Ascending aorta (tissue), 2 donors: ENCODE data around the gene MED1. TPM values are rescaled to one million over a fixed set of nuclear protein-coding genes. Genes with fewer than 3 reads are reported as not detected.
"Not testable (repeated sequence)": the region's sequence is repeated elsewhere in the genome, so short reads cannot be mapped to it uniquely, and the experiment has no call there.

ENCODE experiments used
- DNase-seq, 2 donors: peaks; one replicate each; pipeline ENCODE4 v3.0.0-alpha.2; 2019; ENCODE audit warnings: low spot score in 2 of 2
- H3K27ac ChIP-seq, 2 donors: fragments of 200-600 bp; sonication (generic); one replicate each; pipeline ENCODE4 v1.5.1; 2016 to 2017; ENCODE audit warnings: mild to moderate bottlenecking in 1 of 2
- H3K27me3 ChIP-seq: fragments of 200-600 bp; sonication (generic); one replicate; pipeline ENCODE4 v1.5.1; 2017
- H3K36me3 ChIP-seq, 2 donors: fragments of 200-600 bp; sonication (generic); one replicate each; pipeline ENCODE4 v1.5.1; 2016
- H3K4me1 ChIP-seq, 2 donors: fragments of 200-600 bp; sonication (generic); one replicate each; pipeline ENCODE4 v1.5.1; 2016 to 2017; ENCODE audit warnings: mild to moderate bottlenecking in 1 of 2
- H3K4me3 ChIP-seq, 2 donors: fragments of 200-600 bp; sonication (generic); one replicate each; pipeline ENCODE4 v1.5.1; 2016 to 2017; ENCODE audit warnings: mild to moderate bottlenecking in 1 of 2
- H3K9me3 ChIP-seq, 2 donors: fragments of 200-600 bp; sonication (generic); one replicate each; pipeline ENCODE4 v1.5.1; 2016
- CTCF ChIP-seq, 3 experiments: fragments of 200-600 bp in 2 of 3; fragments of 450-650 bp in 1 of 3; sonication (generic) in 2 of 3; IDR thresholded peaks; one replicate each; pipeline ENCODE4 v1.5.1; 2016 to 2019; ENCODE audit warnings: antibody characterized with exemption in 3 of 3, mild to moderate bottlenecking in 1 of 3, moderate library complexity in 1 of 3
- intact Hi-C: fragments of 100-400 bp; cut with DNase I; formaldehyde crosslinking; loops from one replicate; pipeline ENCODE4 v1.15.1; 2023
- total RNA-seq: library from RNA; depleted of rRNA; stranded (reverse); fragments of >200 nt; gene quantifications from one replicate; pipeline ENCODE4 v1.1.0, GENCODE V29; 2016

Gene MED1, protein sequence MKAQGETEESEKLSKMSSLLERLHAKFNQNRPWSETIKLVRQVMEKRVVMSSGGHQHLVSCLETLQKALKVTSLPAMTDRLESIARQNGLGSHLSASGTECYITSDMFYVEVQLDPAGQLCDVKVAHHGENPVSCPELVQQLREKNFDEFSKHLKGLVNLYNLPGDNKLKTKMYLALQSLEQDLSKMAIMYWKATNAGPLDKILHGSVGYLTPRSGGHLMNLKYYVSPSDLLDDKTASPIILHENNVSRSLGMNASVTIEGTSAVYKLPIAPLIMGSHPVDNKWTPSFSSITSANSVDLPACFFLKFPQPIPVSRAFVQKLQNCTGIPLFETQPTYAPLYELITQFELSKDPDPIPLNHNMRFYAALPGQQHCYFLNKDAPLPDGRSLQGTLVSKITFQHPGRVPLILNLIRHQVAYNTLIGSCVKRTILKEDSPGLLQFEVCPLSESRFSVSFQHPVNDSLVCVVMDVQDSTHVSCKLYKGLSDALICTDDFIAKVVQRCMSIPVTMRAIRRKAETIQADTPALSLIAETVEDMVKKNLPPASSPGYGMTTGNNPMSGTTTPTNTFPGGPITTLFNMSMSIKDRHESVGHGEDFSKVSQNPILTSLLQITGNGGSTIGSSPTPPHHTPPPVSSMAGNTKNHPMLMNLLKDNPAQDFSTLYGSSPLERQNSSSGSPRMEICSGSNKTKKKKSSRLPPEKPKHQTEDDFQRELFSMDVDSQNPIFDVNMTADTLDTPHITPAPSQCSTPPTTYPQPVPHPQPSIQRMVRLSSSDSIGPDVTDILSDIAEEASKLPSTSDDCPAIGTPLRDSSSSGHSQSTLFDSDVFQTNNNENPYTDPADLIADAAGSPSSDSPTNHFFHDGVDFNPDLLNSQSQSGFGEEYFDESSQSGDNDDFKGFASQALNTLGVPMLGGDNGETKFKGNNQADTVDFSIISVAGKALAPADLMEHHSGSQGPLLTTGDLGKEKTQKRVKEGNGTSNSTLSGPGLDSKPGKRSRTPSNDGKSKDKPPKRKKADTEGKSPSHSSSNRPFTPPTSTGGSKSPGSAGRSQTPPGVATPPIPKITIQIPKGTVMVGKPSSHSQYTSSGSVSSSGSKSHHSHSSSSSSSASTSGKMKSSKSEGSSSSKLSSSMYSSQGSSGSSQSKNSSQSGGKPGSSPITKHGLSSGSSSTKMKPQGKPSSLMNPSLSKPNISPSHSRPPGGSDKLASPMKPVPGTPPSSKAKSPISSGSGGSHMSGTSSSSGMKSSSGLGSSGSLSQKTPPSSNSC (N-terminal part only)
- total RNA-seq = 11.8 TPM

- H3K27ac ChIP-seq = peak within 1 kb of the TSS; percentile 57 to 83
- intact Hi-C loops = loop anchor here (1.0 to 2.0 kb wide), 2 partner anchors 10 to 48 kb away; partner anchors contain the start of gene CDK12
Measured at GRCh38 chr17:39450847-39451581, at the start of gene MED1. TSS of gene MED1 (minus strand) at chr17:39451263. CDS start at chr17:39451062, 201 bp downstream.

DNA sequence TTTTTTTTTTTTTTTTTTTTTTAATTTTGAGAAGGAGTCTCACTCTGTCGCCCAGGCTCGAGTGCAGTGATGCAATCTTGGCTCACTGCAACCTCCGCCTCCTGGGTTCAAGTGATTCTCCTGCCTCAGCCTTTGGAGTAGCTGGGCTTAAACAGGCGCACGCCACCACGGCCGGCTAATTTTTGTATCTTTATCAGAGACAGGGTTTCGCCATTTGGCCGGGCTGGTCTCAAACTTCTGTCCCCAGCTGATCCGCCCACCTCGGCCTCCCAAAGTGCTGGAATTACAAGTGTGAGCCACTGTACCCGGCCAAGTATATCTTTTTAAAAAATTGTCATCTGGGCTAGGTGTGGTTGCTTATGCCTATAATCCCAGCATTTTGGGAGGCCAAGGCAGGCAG is 45.9 kb upstream of the MED1 start:
- H3K27me3 ChIP-seq, H3K4me1 ChIP-seq, H3K9me3 ChIP-seq, DNase-seq, H3K27ac ChIP-seq, H3K4me3 ChIP-seq, intact Hi-C loops: not testable (repeated sequence)
- H3K36me3 ChIP-seq = peaks cover 86 to 94% of the 10 kb centered on the region in 2 donors

More at GRCh38 chr17:39450847-39451581, at the start of gene MED1:
- DNase-seq = peak; percentile 84 to 97
- Histone ChIP-seq H3K27me3 (no peaks in the 10 kb centered on the region), H3K9me3 (no peaks in the 10 kb centered on the region), H3K4me1 (peaks cover 0 to 2% of the 10 kb centered on the region in 2 donors), H3K4me3 (peak within 1 kb of the TSS; percentile 51 to 93), H3K36me3 (peaks cover 11 to 21% of the 10 kb centered on the region in 2 donors)
- no peak for TF ChIP-seq CTCF (IDR thresholded peaks at IDR 0.05)

GRCh38 chr17:39487946-39488345 is 36.9 kb upstream of the MED1 start:
- Histone ChIP-seq H3K27me3 (no peaks in the 10 kb centered on the region), H3K27ac (no peak overlapping the region), H3K36me3 (peaks cover 28 to 33% of the 10 kb centered on the region in 2 donors), H3K4me3 (no peak overlapping the region), H3K4me1 (peaks cover 0 to 2% of the 10 kb centered on the region in 2 donors), H3K9me3 (no peaks in the 10 kb centered on the region)
- no peak for TF ChIP-seq CTCF (IDR thresholded peaks at IDR 0.05)
- DNase-seq = no peak
- intact Hi-C loops = no loop called here

DNA sequence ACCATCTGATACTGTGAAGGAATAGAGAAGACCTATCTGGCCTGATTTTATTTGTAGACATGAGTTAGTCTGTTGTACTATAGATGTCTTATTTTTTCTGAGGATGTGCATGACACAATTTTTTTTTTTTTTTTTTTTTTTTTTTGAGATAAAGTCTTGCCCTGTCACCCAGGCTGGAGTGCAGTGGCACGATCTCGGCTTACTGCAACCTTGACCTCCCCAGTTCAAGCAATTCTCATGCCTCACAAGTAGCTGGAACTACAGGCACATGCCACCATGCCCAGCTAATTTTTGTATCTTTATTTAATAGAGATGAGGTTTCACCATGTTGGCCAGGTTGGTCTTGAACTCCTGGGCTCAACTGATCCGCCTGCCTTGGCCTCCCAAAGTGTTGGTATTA is 36.4 kb upstream of the MED1 start:
- H3K9me3 ChIP-seq, H3K4me3 ChIP-seq, DNase-seq, intact Hi-C loops, H3K27me3 ChIP-seq, H3K4me1 ChIP-seq, H3K27ac ChIP-seq: not testable (repeated sequence)
- peaks cover 24 to 32% of the 10 kb centered on the region in 2 donors for H3K36me3 ChIP-seq

DNA sequence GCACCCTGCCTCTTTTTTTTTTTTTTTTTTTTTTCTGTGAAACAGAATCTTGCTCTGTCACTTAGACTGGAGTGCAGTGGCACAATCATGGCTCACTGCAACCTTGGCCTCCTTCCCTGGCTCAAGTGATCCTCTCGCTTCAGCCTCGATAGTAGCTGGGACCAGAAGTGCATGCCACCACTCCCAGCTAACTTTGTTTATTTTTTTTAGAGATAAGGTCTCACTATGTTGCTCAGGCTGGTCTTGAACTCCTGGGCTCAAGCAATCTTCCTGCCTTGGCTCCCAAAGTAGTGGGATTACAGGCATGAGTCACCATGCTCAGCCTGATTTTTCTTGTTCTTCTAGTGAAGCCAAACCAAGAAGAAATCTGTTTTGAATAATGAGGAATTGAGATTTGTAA is 35.2 kb upstream of the MED1 start:
- no peak for TF ChIP-seq CTCF (IDR thresholded peaks at IDR 0.05)
- no peak overlapping the region for H3K27ac ChIP-seq
- H3K4me3 ChIP-seq = no peak overlapping the region
- peaks cover 0 to 2% of the 10 kb centered on the region in 2 donors for H3K4me1 ChIP-seq
- H3K36me3 ChIP-seq = peaks cover 14 to 19% of the 10 kb centered on the region in 2 donors
- no peaks in the 10 kb centered on the region for H3K27me3 ChIP-seq
- no peaks in the 10 kb centered on the region for H3K9me3 ChIP-seq
- intact Hi-C loops = no loop called here
- DNase-seq = no peak

- peaks cover 0 to 2% of the 10 kb centered on the region in 2 donors for H3K4me1 ChIP-seq
- no peak for DNase-seq
- H3K36me3 ChIP-seq = peaks cover 12 to 13% of the 10 kb centered on the region in 2 donors
- H3K9me3 ChIP-seq = no peaks in the 10 kb centered on the region
- H3K4me3 ChIP-seq = no peak overlapping the region
- H3K27ac ChIP-seq = no peak overlapping the region
- TF ChIP-seq CTCF (IDR thresholded peaks at IDR 0.05) = no peak
- no peaks in the 10 kb centered on the region for H3K27me3 ChIP-seq
- intact Hi-C loops = no loop called here
Measured at GRCh38 chr17:39485555-39485954, 34.5 kb upstream of the MED1 start.
